H7 (cell line): ENCODE measurements around the gene BABAM2. TPM values are rescaled to one million over a fixed set of nuclear protein-coding genes. Genes with fewer than 3 reads are reported as not detected.

Source experiments
- DNase-seq: peaks from one replicate; pipeline ENCODE4 v3.0.0; 2012
- H3K27me3 ChIP-seq: 2 replicates; pipeline ENCODE4 v1.6.0; 2011; ENCODE audit warnings: mild to moderate bottlenecking, low read length; ENCODE audit not compliant: control insufficient read depth, insufficient read depth
- H3K36me3 ChIP-seq: replicated peaks from 2 replicates; pipeline ENCODE4 v1.5.1; 2011; ENCODE audit warnings: low read length; ENCODE audit not compliant: control insufficient read depth, insufficient read depth
- H3K4me3 ChIP-seq: 2 replicates; pipeline ENCODE4 v1.5.1; 2011; ENCODE audit warnings: low read depth, mild to moderate bottlenecking, control low read depth, low read length, moderate library complexity; ENCODE audit not compliant: insufficient read depth
- total RNA-seq: library from RNA; depleted of rRNA; stranded (reverse); fragments of >200 nt; shearing (Covaris generic); gene quantifications from 2 replicates; pipeline ENCODE4 v1.2.3, GENCODE V29; 2014

Gene BABAM2
- total RNA-seq, 1 experiment from 2014 or later: 25.3 TPM

DNA sequence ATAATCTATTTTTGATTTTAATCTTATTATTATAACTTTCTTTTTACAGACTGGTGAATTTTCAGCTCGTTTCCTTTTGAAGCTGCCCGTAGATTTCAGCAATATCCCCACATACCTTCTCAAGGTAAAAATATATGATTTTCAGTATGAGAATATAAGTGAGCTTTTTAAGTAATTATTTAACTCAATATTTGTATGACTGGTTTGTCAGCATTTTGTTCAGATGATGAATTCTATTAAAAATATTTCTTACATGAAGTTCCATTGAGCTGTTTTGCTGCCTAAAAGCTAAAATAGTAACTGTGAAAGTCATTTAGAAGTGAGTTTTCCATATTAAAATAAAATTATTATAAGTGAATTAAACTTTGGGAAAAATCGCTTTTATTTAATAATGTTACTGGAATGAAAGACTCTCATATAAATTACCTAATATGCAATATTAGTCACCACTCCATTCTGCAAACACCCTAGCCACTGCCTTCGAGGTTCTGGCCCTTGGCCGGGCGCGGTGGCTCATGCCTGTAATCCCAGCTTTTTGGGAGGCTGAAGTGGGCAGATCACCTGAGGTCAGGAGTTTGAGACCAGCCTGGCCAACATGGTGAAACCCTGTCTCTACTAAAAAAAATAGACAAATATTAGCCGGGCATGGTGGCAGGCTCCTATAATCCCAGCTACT lies 155.3 kb downstream of the BABAM2 start:
- H3K36me3 ChIP-seq: no peaks in the 10 kb centered on the region
- no peak overlapping the region for H3K4me3 ChIP-seq
- DNase-seq: no peak
- H3K27me3 ChIP-seq: no peaks in the 10 kb centered on the region

DNA sequence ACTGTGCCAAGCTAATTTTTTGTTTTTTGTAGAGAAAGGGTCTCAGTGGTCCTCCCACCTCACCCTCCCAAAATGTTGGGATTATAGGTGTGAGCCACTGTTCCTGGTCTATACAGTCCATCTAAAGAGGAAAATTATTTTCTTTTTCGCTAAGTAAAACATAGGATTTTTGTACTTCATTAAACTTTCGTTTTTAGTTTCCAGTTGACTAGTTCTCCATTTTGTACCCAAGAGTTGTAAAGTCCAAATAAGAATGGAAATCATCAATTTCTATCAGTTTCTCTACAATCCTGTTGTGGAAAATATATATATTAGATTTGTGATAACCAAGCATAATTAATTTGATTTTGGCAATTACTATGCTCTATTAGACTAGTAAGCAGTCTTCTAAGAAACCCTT lies 156.4 kb downstream of the BABAM2 start:
- DNase-seq: no peak
- Histone ChIP-seq H3K27me3 (no peaks in the 10 kb centered on the region), H3K36me3 (no peaks in the 10 kb centered on the region), H3K4me3 (no peak overlapping the region)

DNA sequence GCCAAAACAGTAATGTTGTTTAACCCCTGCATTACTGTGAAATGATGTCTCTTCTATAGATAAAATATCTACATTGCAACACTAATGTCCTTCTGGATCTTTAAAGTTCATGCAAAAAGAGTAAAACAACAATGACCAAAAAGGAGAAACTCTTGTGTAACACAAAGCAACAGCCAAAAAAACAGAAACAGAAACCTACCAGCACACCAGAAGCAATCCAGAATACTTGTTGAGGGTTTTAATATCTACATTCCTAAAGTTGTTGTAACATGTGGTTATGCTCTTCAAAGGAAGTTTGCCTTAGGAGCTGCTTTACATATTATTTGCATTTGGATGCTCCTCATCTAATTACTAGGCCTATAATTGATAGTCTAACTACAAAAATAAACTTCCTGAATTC lies 157.2 kb downstream of the BABAM2 start:
- Histone ChIP-seq H3K27me3 (no peaks in the 10 kb centered on the region), H3K36me3 (no peaks in the 10 kb centered on the region), H3K4me3 (no peak overlapping the region)
- no peak for DNase-seq

DNA sequence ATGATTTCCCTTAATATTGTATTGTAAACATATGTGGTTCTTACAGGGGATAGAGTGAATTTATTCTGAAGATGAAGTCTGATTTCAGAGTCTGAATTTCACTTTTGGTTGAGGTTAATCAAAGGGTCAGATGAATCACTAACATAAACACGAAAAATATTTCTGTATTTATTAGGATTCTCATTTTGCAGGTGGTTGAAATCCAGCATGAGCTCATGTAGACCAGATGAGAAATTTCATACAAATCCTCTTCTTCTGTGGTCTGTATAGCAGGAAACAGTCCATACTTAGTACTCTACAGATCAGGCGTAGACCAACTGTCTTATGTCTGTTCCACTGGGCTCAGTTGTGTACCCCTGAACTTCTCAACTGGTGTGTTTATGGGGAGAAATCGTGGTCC lies 157.8 kb downstream of the BABAM2 start:
- DNase-seq: no peak
- Histone ChIP-seq H3K4me3 (no peak overlapping the region), H3K27me3 (no peaks in the 10 kb centered on the region), H3K36me3 (no peaks in the 10 kb centered on the region)

DNA sequence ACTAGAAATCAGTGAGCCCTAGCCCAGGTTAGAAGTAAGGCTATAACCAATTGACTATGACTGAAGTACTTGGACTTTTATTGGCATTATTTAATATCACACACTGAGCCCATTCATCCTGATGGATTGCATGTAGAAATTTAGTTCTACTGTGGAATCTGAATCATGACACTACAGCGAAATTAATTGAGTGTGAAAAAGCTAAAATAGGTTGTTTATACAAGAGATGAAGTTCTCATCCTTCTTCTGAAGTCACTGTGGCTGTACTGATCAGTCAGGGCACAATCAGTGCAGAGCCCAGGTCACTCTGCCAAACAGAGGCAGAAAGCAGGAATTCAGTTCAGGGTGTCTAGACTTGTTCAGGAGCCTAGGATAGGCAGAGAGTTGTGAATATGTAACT lies 158.9 kb downstream of the BABAM2 start:
- Histone ChIP-seq H3K4me3 (no peak overlapping the region), H3K27me3 (no peaks in the 10 kb centered on the region), H3K36me3 (no peaks in the 10 kb centered on the region)
- DNase-seq: no peak

DNA sequence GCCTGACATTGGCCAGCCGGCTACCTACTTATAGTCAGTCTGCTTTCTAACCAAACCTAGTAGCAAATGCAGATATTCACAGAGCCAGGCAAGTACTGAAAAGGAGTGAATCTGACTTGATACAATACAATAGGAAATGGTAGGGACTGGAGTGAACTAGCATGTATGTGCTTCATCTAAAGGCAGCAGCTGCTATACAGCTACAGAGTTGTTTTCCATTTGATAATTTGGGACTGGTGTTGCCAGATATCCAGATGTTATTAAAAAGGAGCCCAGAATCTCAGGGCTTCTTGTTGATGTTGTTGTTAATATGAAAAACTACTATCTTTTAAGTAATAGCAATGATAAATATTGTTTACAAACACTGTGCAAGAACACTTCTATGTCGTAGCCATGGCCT lies 159.4 kb downstream of the BABAM2 start:
- Histone ChIP-seq H3K36me3 (no peaks in the 10 kb centered on the region), H3K4me3 (no peak overlapping the region), H3K27me3 (no peaks in the 10 kb centered on the region)
- DNase-seq: no peak

DNA sequence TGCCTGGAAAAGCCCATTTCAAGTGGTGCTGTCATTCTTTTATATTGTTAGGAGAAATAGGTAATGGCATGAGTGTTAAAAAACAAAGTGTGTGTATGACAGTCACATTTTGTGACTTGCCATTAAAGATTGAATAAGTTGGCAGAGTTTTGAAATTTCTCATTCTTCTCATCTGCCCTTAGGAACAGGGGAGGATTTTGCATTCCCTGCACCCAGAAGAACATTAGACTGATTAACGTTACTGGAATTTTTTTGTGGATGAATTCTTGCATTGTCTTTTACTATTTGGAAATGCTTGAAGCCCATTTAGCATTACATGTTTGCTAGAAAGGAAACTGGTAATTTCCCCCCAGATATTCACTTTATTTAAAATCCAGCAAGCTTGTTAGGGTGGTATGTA lies 162.2 kb downstream of the BABAM2 start:
- no peak for DNase-seq
- Histone ChIP-seq H3K4me3 (no peak overlapping the region), H3K27me3 (no peaks in the 10 kb centered on the region), H3K36me3 (no peaks in the 10 kb centered on the region)

DNA sequence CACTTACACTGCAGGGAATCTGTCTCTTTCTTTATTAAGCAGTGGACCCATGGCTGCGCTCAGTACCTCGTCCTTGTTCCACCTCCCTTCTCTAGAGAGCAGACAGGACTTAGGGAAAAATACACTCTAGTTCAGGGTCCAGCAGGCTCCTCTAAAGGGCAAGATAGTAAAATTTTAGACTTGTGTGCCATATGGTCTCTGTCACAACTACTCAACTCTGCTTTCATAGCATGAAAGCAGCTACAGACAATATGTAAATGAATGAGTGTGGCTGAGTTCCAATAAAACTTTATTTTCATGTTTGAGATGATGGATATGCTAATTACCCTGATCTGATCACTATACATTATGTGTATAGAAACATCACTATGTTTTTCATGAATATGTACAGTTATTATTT lies 163.1 kb downstream of the BABAM2 start:
- no peak for DNase-seq
- no peaks in the 10 kb centered on the region for H3K36me3 ChIP-seq
- H3K27me3 ChIP-seq: no peaks in the 10 kb centered on the region
- H3K4me3 ChIP-seq: no peak overlapping the region

DNA sequence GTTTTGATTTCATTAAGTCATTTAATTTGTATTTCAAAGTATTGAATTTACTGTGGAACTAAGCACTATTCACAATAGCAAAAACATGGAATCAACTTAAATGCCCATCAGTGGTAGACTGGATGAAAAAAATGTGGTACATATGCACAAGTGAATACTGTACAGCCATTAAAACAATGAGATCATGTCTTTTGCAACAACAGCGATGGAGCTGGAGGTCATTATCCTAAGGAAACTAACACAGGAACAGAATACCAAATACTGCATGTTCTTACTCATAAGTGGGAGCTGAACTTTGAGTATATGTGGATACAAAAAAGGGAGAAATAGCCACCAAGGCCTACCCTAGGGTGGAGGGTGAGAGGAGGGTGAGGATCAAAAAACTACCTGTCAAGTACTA lies 164.4 kb downstream of the BABAM2 start:
- no peak for DNase-seq
- Histone ChIP-seq H3K4me3 (no peak overlapping the region), H3K36me3 (no peaks in the 10 kb centered on the region), H3K27me3 (no peaks in the 10 kb centered on the region)

DNA sequence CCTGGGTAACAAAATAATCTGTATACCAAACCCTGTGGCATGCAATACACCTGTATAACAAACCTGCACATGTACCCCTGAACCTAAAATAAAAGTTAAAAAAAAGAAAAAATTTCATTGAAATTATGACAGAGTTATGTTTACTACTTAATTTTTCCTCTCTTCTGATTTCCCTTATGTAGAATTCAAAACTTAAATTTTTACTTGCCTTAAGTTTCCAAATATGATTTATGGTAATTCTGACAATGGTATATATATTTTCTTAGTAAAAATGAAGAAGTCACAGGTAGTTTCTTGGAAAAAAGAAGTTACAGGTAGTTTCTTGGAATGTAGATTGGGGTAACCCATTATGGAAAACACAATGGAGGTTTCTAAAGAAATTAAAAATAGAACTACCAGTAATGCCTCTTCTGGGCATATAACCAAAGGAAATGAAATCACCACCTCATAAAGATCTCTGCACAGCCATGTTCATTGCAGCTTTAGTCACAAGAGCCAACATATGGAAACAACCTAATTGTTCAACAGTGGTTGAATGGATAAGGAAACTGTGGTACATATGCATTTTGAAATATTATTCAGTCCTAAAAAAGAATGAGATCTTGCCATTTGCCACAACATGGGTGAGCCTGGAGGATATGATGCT lies 164.9 kb downstream of the BABAM2 start:
- no peaks in the 10 kb centered on the region for H3K36me3 ChIP-seq
- no peaks in the 10 kb centered on the region for H3K27me3 ChIP-seq
- DNase-seq: no peak
- no peak overlapping the region for H3K4me3 ChIP-seq

DNA sequence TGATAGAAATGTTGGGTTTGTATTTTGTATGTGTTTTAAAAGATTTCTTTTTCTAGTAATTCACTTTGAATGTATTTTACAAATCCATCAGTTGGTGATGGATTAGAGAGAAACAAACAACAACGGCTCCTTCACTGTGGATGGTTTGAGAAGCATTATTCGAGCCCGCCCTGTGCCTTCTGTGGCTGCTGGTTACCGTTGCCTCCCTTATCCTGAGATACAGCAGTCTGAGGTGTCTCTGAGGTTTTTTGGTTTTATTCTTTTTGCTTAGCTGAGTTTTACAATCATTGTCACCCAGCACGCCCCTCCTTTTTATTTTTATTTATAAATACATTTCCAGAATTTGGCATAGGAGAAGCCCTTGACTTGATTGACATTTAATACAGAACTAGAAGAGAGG lies 168.3 kb downstream of the BABAM2 start:
- H3K36me3 ChIP-seq: no peaks in the 10 kb centered on the region
- no peak for DNase-seq
- no peak overlapping the region for H3K4me3 ChIP-seq
- no peaks in the 10 kb centered on the region for H3K27me3 ChIP-seq

DNA sequence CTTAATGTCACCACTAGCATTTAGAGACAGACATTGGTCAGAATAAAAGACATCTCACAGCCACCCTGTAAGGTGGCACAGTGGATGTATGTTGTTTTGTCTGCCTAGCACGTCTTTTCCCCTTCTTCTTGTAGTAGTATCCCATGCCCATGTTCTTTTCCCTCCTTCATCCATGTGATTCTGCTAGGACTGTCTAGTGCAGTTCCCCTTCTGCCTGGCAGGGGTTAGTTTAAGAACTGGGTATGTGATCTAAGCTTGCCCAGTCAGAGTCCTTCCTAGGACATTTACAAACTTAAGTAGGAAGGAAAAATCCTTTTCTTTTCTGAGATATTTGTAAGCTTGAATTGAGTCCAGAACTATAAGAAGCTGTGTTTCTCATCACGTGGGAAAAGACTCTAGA lies 172.3 kb downstream of the BABAM2 start:
- no peak for DNase-seq
- no peaks in the 10 kb centered on the region for H3K36me3 ChIP-seq

DNA sequence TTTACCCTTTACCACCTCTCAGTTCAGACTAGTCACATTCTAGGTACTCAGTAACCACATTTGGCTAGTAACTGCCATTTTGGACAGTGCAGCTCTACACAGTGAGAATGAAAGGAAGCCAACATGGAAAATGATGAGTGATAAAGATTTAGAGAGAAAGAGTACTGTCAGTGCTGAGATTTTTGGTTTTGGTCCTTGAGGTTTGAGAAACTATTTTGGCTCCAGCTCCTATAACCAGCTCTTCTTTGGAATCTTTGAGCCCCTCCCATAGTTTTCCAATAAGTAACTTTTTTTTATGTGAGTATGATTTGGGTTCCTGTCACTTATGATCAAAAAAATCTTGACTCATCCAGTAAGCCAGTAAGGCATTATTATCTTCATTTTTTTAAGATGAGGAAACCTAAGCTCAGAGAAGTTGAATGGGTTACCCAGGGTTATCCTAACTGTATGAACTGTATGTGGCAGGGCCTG lies 173.0 kb downstream of the BABAM2 start:
- Histone ChIP-seq H3K4me3 (no peak overlapping the region), H3K27me3 (no peaks in the 10 kb centered on the region)
- DNase-seq: no peak

More for the DNA sequence above, 172.3 kb downstream of the BABAM2 start:
- Histone ChIP-seq H3K4me3 (no peak overlapping the region), H3K27me3 (no peaks in the 10 kb centered on the region)

DNA sequence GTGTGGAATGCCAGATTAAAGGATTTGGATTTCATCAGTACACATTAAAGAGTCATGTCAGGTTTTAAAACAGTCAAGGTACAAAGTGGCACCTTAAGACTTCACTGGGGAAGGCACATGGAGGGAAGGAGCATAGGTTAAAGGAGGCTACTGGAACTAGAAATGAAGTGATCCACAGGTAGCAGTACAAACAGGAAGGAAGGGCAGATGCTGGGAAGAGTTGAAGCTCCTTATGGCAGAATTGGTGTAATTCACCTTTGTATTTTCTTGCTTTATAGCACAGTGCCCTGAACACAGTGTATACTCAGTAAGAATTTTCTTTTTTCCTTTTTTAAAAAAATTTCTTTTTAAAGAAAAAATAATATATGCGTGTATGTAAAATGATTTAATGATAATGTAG lies 177.1 kb downstream of the BABAM2 start:
- no peak for DNase-seq
- H3K27me3 ChIP-seq: no peaks in the 10 kb centered on the region
- H3K4me3 ChIP-seq: no peak overlapping the region
- H3K36me3 ChIP-seq: no peaks in the 10 kb centered on the region

More for the DNA sequence above, 173.0 kb downstream of the BABAM2 start:
- no peaks in the 10 kb centered on the region for H3K36me3 ChIP-seq

DNA sequence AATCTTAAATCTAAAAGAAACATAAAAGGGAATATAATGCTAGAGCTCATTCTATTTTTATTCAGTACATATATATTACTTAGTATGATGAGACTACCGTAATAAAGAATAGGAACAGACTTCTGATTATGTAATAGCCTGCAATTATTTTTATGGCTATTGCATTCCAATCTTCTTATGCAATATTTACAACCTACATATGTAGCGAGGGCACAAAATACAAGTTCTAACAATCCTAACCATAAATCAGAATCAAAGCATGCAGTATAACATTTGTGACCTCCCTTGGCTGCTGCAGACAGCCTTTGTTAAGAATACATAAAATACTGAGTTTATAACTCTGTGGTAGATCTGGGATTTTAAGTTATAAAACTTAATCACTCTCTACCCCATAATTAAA lies 177.6 kb downstream of the BABAM2 start:
- Histone ChIP-seq H3K27me3 (no peaks in the 10 kb centered on the region), H3K36me3 (no peaks in the 10 kb centered on the region), H3K4me3 (no peak overlapping the region)
- DNase-seq: no peak
